Measurements from ENCODE around the gene KRT33A. TPM values are rescaled to one million over a fixed set of nuclear protein-coding genes. Genes with fewer than 3 reads are reported as not detected.

The KRT33A gene
- total RNA-seq, 2 experiments from 2014 or later, result not detected

Other genes with a start within 250 kb of the KRT33A start
- not detected for gene KRTAP4-16, start 248.6 kb downstream of the KRT33A start, total RNA-seq
- not detected for gene KRTAP4-9, start 245.4 kb downstream of the KRT33A start, total RNA-seq
- gene KRTAP4-11, start 232.5 kb downstream of the KRT33A start, total RNA-seq, result not detected
- not detected for gene KRTAP4-12, start 226.6 kb downstream of the KRT33A start, total RNA-seq
- gene KRTAP4-6, start 210.3 kb downstream of the KRT33A start, total RNA-seq, result not detected
- gene KRTAP4-5, start 201.0 kb downstream of the KRT33A start, total RNA-seq, result not detected
- gene KRTAP4-4, start 190.1 kb downstream of the KRT33A start, total RNA-seq, result not detected
- gene KRTAP4-3, start 182.6 kb downstream of the KRT33A start, total RNA-seq, result not detected
- gene KRTAP4-2, start 172.6 kb downstream of the KRT33A start, total RNA-seq, result not detected
- gene KRTAP4-1, start 165.9 kb downstream of the KRT33A start, total RNA-seq, result not detected
- gene KRTAP9-1, start 160.9 kb downstream of the KRT33A start, total RNA-seq, result not detected
- gene KRTAP9-2, start 124.2 kb downstream of the KRT33A start, total RNA-seq, result not detected
- gene KRTAP9-3, start 118.4 kb downstream of the KRT33A start, total RNA-seq, result not detected
- gene KRTAP9-8, start 112.8 kb downstream of the KRT33A start, total RNA-seq, result not detected
- not detected for gene KRTAP9-4, start 101.1 kb downstream of the KRT33A start, total RNA-seq
- gene KRTAP9-9, start 95.4 kb downstream of the KRT33A start, total RNA-seq, result not detected
- not detected for gene KRTAP9-6, start 85.5 kb downstream of the KRT33A start, total RNA-seq
- not detected for gene KRTAP9-7, start 75.1 kb downstream of the KRT33A start, total RNA-seq
- gene KRTAP29-1, start 48.0 kb downstream of the KRT33A start, total RNA-seq, result not detected
- not detected for gene KRTAP16-1, start 41.5 kb downstream of the KRT33A start, total RNA-seq
- not detected for gene KRTAP17-1, start 35.1 kb downstream of the KRT33A start, total RNA-seq
- gene KRT33B, start 19.0 kb upstream of the KRT33A start, total RNA-seq, result not detected
- not detected for gene KRT34, start 31.5 kb upstream of the KRT33A start, total RNA-seq
- gene KRT31, start 46.8 kb upstream of the KRT33A start, total RNA-seq, result not detected
- not detected for gene KRT37, start 73.8 kb upstream of the KRT33A start, total RNA-seq
- not detected for gene KRT38, start 90.2 kb upstream of the KRT33A start, total RNA-seq
- not detected for gene KRT32, start 116.6 kb upstream of the KRT33A start, total RNA-seq
- gene KRT35, start 130.3 kb upstream of the KRT33A start, total RNA-seq, result not detected
- not detected for gene KRT36, start 139.1 kb upstream of the KRT33A start, total RNA-seq
- gene KRT13, start 154.8 kb upstream of the KRT33A start, total RNA-seq, result not detected
- gene KRT15, start 168.1 kb upstream of the KRT33A start, total RNA-seq, result not detected
- not detected for gene KRT19, start 177.5 kb upstream of the KRT33A start, total RNA-seq
- gene KRT9, start 221.2 kb upstream of the KRT33A start, total RNA-seq, result not detected
- gene KRT14, start 236.1 kb upstream of the KRT33A start, total RNA-seq, result not detected

Measured in activated CD8-positive, alpha-beta T cell treated with anti-CD3 and anti-CD28 coated beads, Interleukin-2, amount 10 ng/mL, durations not matched to agents 7 days and 5 days (primary cell).